Activated CD8-positive, alpha-beta memory T cell treated with anti-CD3 and anti-CD28 coated beads for 36 hours (primary cell): Measurements from ENCODE around the gene MDK. TPM values are rescaled to one million over a fixed set of nuclear protein-coding genes. Genes with fewer than 3 reads are reported as not detected.

Experiments
- CTCF ChIA-PET: fragments of 350-600 bp; sonication (Branson Sonifier 250); formaldehyde crosslinking; loops from one replicate; lab custom pipeline; 2021; ENCODE audit warnings: antibody characterized with exemption; lab: Charles Lee
- POLR2A ChIA-PET: fragments of 350-600 bp; sonication (Branson Sonifier 250); formaldehyde crosslinking; loops from one replicate; lab custom pipeline; 2021; ENCODE audit warnings: antibody characterized with exemption; lab: Charles Lee
- total RNA-seq, 2 experiments: library from RNA; stranded (reverse); gene quantifications; one replicate each; pipeline ENCODE4 v1.2.3, GENCODE V29; 2021

The MDK gene
- total RNA-seq, 2 experiments from 2014 or later = 0.90 to 1.6 TPM

- ChIA-PET POLR2A (no interaction called here), CTCF (interaction anchor here (1.3 to 1.5 kb wide), 2 partner anchors 7 to 14 kb away, joined by 4 to 5 read pairs; no protein-coding TSS in a partner anchor)
These were observed 5.9 kb upstream of the MDK start for GRCh38 chr11:46375392-46376101.

- ChIA-PET POLR2A (no interaction called here), CTCF (interaction anchor here (1.3 to 1.5 kb wide), 2 partner anchors 8 to 13 kb away, joined by 4 to 5 read pairs; no protein-coding TSS in a partner anchor)
These were observed 5.0 kb upstream of the MDK start for GRCh38 chr11:46376258-46377050.

- CTCF ChIA-PET = interaction anchor here (1.0 kb wide), 1 partner anchor 9 kb away, joined by 3 read pairs; no protein-coding TSS in a partner anchor
- POLR2A ChIA-PET = no interaction called here
These were observed 4.2 kb upstream of the MDK start for GRCh38 chr11:46377290-46377689.

- POLR2A ChIA-PET = no interaction called here
- CTCF ChIA-PET = interaction anchor here (1.0 to 1.4 kb wide), 3 partner anchors 10 to 15 kb away, joined by 3 to 10 read pairs (median 3); no protein-coding TSS in a partner anchor
These were observed 3.6 kb upstream of the MDK start for GRCh38 chr11:46377831-46378230.

- POLR2A ChIA-PET = no interaction called here
- CTCF ChIA-PET = interaction anchor here (1.0 to 1.8 kb wide), 4 partner anchors 10 to 14 kb away, joined by 3 to 10 read pairs (median 6); no protein-coding TSS in a partner anchor
These were observed 3.2 kb upstream of the MDK start for GRCh38 chr11:46378296-46378695.

GRCh38 chr11:46378811-46379481, 2.5 kb upstream of the MDK start:
- POLR2A ChIA-PET = no interaction called here
- CTCF ChIA-PET = interaction anchor here (1.4 to 1.8 kb wide), 3 partner anchors 10 to 13 kb away, joined by 3 to 10 read pairs (median 8); no protein-coding TSS in a partner anchor

GRCh38 chr11:46379482-46380293, 1.8 kb upstream of the MDK start:
- POLR2A ChIA-PET = interaction anchor here (0.6 kb wide), 1 partner anchor 784 kb away, joined by 3 read pairs; no protein-coding TSS in a partner anchor
- CTCF ChIA-PET = interaction anchor here (0.9 to 1.8 kb wide), 2 partner anchors 11 to 29 kb away, joined by 3 to 8 read pairs; no protein-coding TSS in a partner anchor

- POLR2A ChIA-PET = interaction anchor here (0.6 to 0.7 kb wide), 2 partner anchors 124 to 783 kb away, joined by 3 read pairs; no protein-coding TSS in a partner anchor
- CTCF ChIA-PET = interaction anchor here (0.9 kb wide), 1 partner anchor 30 kb away, joined by 3 read pairs; no protein-coding TSS in a partner anchor
These were observed 975 bp upstream of the MDK start for GRCh38 chr11:46380340-46381047.

GRCh38 chr11:46381819-46382645, 563 bp downstream of the MDK start:
- POLR2A ChIA-PET = no interaction called here
- CTCF ChIA-PET = no interaction called here

GRCh38 chr11:46382646-46383403, 1.4 kb downstream of the MDK start:
- ChIA-PET POLR2A (interaction anchor here (0.6 kb wide), 1 partner anchor 105 kb away, joined by 3 read pairs; no protein-coding TSS in a partner anchor), CTCF (interaction anchor here (1.1 kb wide), 1 partner anchor 9 kb away, joined by 3 read pairs; the partner anchor contains the start of gene CHRM4)

GRCh38 chr11:46383404-46383758, 1.9 kb downstream of the MDK start:
- CTCF ChIA-PET = interaction anchor here (1.1 kb wide), 1 partner anchor 8 kb away, joined by 3 read pairs; the partner anchor contains the start of gene CHRM4

GRCh38 chr11:46383974-46384701, 2.7 kb downstream of the MDK start:
- CTCF ChIA-PET = interaction anchor here (1.1 kb wide), 1 partner anchor 8 kb away, joined by 3 read pairs; the partner anchor contains the start of gene CHRM4
- POLR2A ChIA-PET = no interaction called here

More at GRCh38 chr11:46383404-46383758, 1.9 kb downstream of the MDK start:
- POLR2A ChIA-PET = interaction anchor here (0.6 kb wide), 1 partner anchor 105 kb away, joined by 3 read pairs; no protein-coding TSS in a partner anchor

- POLR2A ChIA-PET = no interaction called here
- CTCF ChIA-PET = no interaction called here
These were observed 3.9 kb downstream of the MDK start for GRCh38 chr11:46385169-46386004.

GRCh38 chr11:46386005-46386578, 4.6 kb downstream of the MDK start:
- ChIA-PET CTCF (no interaction called here), POLR2A (no interaction called here)
